DND-41 (cell line): ENCODE measurements around the gene SMC5.
"Not testable (repeated sequence)": the region's sequence is repeated elsewhere in the genome, so short reads cannot be mapped to it uniquely, and the experiment has no call there.

Experiments
- ATAC-seq: fragments of 200-7000 bp; cut with Tn5 transposase; 3 replicates; pipeline ENCODE4 v1.9.1; 2021; ENCODE audit warnings: low read depth; ENCODE audit not compliant: insufficient read depth
- DNase-seq: peaks from one replicate; pipeline ENCODE4 v3.0.0-alpha.2; 2020
- H2AFZ ChIP-seq: 2 replicates; pipeline ENCODE4 v1.6.0; 2012; ENCODE audit warnings: low read depth, low read length
- H3K27ac ChIP-seq: 2 replicates; pipeline ENCODE4 v1.5.1; 2012; ENCODE audit warnings: low read length, inconsistent platforms
- H3K27me3 ChIP-seq: fragments of 200-600 bp; sonication (generic); 2 replicates; pipeline ENCODE4 v1.6.0; 2012; ENCODE audit warnings: low read length, mild to moderate bottlenecking, inconsistent platforms; ENCODE audit not compliant: insufficient read depth, poor library complexity
- H3K36me3 ChIP-seq: 2 replicates; pipeline ENCODE4 v1.5.1; 2012; ENCODE audit warnings: low read length, inconsistent platforms; ENCODE audit not compliant: insufficient read depth
- H3K4me1 ChIP-seq: 2 replicates; pipeline ENCODE4 v1.5.1; 2012; ENCODE audit warnings: mild to moderate bottlenecking, low read length; ENCODE audit not compliant: insufficient read depth
- H3K4me2 ChIP-seq: 2 replicates; pipeline ENCODE4 v1.6.0; 2012; ENCODE audit warnings: mild to moderate bottlenecking, moderate library complexity, low read length, inconsistent platforms; ENCODE audit not compliant: insufficient read depth
- H3K4me3 ChIP-seq, 2 experiments: fragments of 200-600 bp in 1 of 2; shearing (Covaris generic) in 1 of 2; 2 replicates each; pipeline ENCODE4 v1.5.1; 2012 to 2016; ENCODE audit warnings: inconsistent platforms in 2 of 2, low read length in 2 of 2, mild to moderate bottlenecking in 2 of 2, low read depth in 1 of 2, moderate library complexity in 1 of 2
- H3K79me2 ChIP-seq: 2 replicates; pipeline ENCODE4 v1.6.0; 2012; ENCODE audit warnings: low read length, inconsistent platforms; ENCODE audit not compliant: insufficient read depth
- H3K9ac ChIP-seq: 2 replicates; pipeline ENCODE4 v1.6.0; 2012; ENCODE audit warnings: low read depth, mild to moderate bottlenecking, inconsistent platforms, low read length, moderate library complexity
- H3K9me3 ChIP-seq: 2 replicates; pipeline ENCODE4 v1.5.1; 2012; ENCODE audit warnings: low read length, moderate library complexity, mild to moderate bottlenecking, inconsistent platforms; ENCODE audit not compliant: insufficient read depth, severe bottlenecking
- H4K20me1 ChIP-seq: 2 replicates; pipeline ENCODE4 v1.6.0; 2012; ENCODE audit warnings: low read length; ENCODE audit not compliant: insufficient read depth
- CTCF ChIP-seq: IDR thresholded peaks from 2 replicates; pipeline ENCODE4 v1.5.1; 2012; ENCODE audit warnings: borderline replicate concordance, low read length, moderate library complexity, mild to moderate bottlenecking; ENCODE audit not compliant: poor library complexity, severe bottlenecking; ENCODE audit errors: extremely low read depth
- EZH2 ChIP-seq: IDR thresholded peaks from 3 replicates; pipeline ENCODE4 v1.6.1; 2012; ENCODE audit warnings: borderline replicate concordance, low read depth, mild to moderate bottlenecking, moderate library complexity, low read length, inconsistent platforms; ENCODE audit not compliant: severe bottlenecking

The SMC5 gene

GRCh38 chr9:70398145-70398556 is 139.4 kb downstream of the SMC5 start:
- no peak overlapping the region for H3K4me3 ChIP-seq
- TF ChIP-seq CTCF (no peak), EZH2 (no peak)
- H3K4me2 ChIP-seq: no peak overlapping the region
- no peak overlapping the region for H3K27ac ChIP-seq
- no peak overlapping the region for H3K9ac ChIP-seq
- no peaks in the 10 kb centered on the region for H3K79me2 ChIP-seq
- no peaks in the 10 kb centered on the region for H3K9me3 ChIP-seq
- ATAC-seq (no peak), DNase-seq (no peak)
- no peaks in the 10 kb centered on the region for H3K36me3 ChIP-seq
- H3K4me1 ChIP-seq: no peaks in the 10 kb centered on the region
- no peaks in the 10 kb centered on the region for H3K27me3 ChIP-seq
- no peaks in the 10 kb centered on the region for H4K20me1 ChIP-seq
- H2AFZ ChIP-seq: no peak overlapping the region

- Histone ChIP-seq H3K4me3 (no peak overlapping the region), H3K27ac (no peak overlapping the region), H2AFZ (no peak overlapping the region), H3K79me2 (no peaks in the 10 kb centered on the region), H3K9ac (no peak overlapping the region), H4K20me1 (no peaks in the 10 kb centered on the region), H3K9me3 (no peaks in the 10 kb centered on the region), H3K4me1 (no peaks in the 10 kb centered on the region), H3K36me3 (no peaks in the 10 kb centered on the region), H3K4me2 (no peak overlapping the region), H3K27me3 (no peaks in the 10 kb centered on the region)
- DNase-seq (no peak), ATAC-seq (no peak)
- TF ChIP-seq CTCF: no peak
- TF ChIP-seq EZH2: no peak
These were observed 140.4 kb downstream of the SMC5 start for GRCh38 chr9:70399141-70399540.

GRCh38 chr9:70400107-70400892 is 141.5 kb downstream of the SMC5 start:
- no peak for TF ChIP-seq EZH2
- TF ChIP-seq CTCF: no peak
- Histone ChIP-seq H4K20me1 (no peaks in the 10 kb centered on the region), H3K27me3 (no peaks in the 10 kb centered on the region), H3K27ac (no peak overlapping the region), H3K9ac (no peak overlapping the region), H2AFZ (no peak overlapping the region), H3K36me3 (no peaks in the 10 kb centered on the region), H3K4me1 (no peaks in the 10 kb centered on the region), H3K9me3 (no peaks in the 10 kb centered on the region), H3K4me2 (no peak overlapping the region), H3K79me2 (no peaks in the 10 kb centered on the region), H3K4me3 (no peak overlapping the region)
- ATAC-seq: no peak; the same call in 2 of the 3 replicates
- DNase-seq: no peak

DNA sequence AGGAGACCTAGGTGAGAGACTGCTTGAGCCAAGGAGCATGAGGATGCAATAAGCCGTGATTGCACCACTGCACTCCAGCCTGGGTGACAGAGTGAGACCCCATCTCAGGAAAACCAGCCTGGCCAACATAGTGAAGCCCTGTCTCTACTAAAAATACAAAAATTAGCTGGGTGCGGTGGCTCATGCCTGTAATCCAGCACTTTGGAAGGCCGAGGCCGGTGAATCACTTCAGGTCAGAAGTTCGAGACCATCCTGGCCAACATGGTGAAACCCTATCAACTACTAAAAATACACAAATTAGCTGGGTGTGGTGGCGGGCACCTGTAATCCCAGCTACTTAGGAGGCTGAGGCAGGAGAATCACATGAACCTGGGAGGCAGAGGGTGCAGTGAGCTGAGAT is 142.5 kb downstream of the SMC5 start:
- DNase-seq, H4K20me1 ChIP-seq, H3K4me2 ChIP-seq, H2AFZ ChIP-seq, H3K27me3 ChIP-seq, H3K4me3 ChIP-seq, H3K9ac ChIP-seq, H3K36me3 ChIP-seq, H3K4me1 ChIP-seq, ATAC-seq, H3K79me2 ChIP-seq, H3K9me3 ChIP-seq, H3K27ac ChIP-seq: not testable (repeated sequence)
